PC-3 (cell line): Measurements from ENCODE around the gene NAIF1.

Source experiments
- EZH2 ChIP-seq: fragments of 300-600 bp; sonication (generic); IDR thresholded peaks from one replicate; pipeline ENCODE4 v1.6.1; 2017; ENCODE audit warnings: antibody characterized with exemption, mild to moderate bottlenecking, low read length; ENCODE audit not compliant: unreplicated experiment
- EZH2phosphoT487 ChIP-seq: fragments of 300-600 bp; sonication (generic); IDR thresholded peaks from 2 replicates; pipeline ENCODE4 v1.6.1; 2018; ENCODE audit warnings: mild to moderate bottlenecking, antibody characterized with exemption, low read length, borderline replicate concordance

- no peak for TF ChIP-seq EZH2phosphoT487
- no peak for TF ChIP-seq EZH2
These were observed 22.2 kb upstream of the NAIF1 start for GRCh38 chr9:128089299-128089698.
